HCT116 (cell line): ENCODE data around the gene ARMC3. TPM values are rescaled to one million over a fixed set of nuclear protein-coding genes. Genes with fewer than 3 reads are reported as not detected.

Experiments used
- ATAC-seq: fragments of 200-7000 bp; cut with Tn5 transposase; 2 replicates; pipeline ENCODE4 v1.9.1; 2020; ENCODE audit warnings: mild to moderate bottlenecking, moderate library complexity
- BruUV-seq: library from RNA; stranded (reverse); fragments of 400-500 nt; replicated peaks from 2 replicates; lab custom pipeline; 2021; lab: Mats Ljungman, UMichigan
- CTCF ChIA-PET: fragments of 300-600 bp; sonication (Branson Sonifier 250); formaldehyde crosslinking; loops from one replicate; lab custom pipeline; 2021; ENCODE audit warnings: antibody characterized with exemption; lab: Charles Lee
- POLR2A ChIA-PET: fragments of 300-600, 350-600 bp; sonication (Branson Sonifier 250); formaldehyde crosslinking; loops from one replicate; lab custom pipeline; 2021; ENCODE audit warnings: antibody characterized with exemption; lab: Charles Lee
- RAD21 ChIA-PET, 2 experiments: fragments of 300-600 bp; sonication (Branson Sonifier 250); formaldehyde crosslinking; loops; one replicate each; lab custom pipeline; 2023; ENCODE audit warnings: low total read pairs in 2 of 2; ENCODE audit not compliant: uncharacterized antibody in 2 of 2, unreplicated experiment in 2 of 2, low non-redundant PET in 1 of 2; lab: Charles Lee
- DNase-seq: peaks from one replicate; pipeline ENCODE4 v3.0.0-alpha.2; 2010; ENCODE audit warnings: low read depth, low spot score
- H2AFZ ChIP-seq: fragments of 200-600 bp; shearing (Covaris generic), sonication (generic); 2 replicates; pipeline ENCODE4 v1.6.1; 2017; ENCODE audit warnings: low read depth, mixed run types, mixed read lengths, antibody characterized with exemption, low read length; ENCODE audit not compliant: poor library complexity, severe bottlenecking
- H3K27ac ChIP-seq: 2 replicates; pipeline ENCODE4 v1.5.1; 2012; ENCODE audit warnings: low read depth, low read length
- H3K27me3 ChIP-seq: fragments of 200-600 bp; sonication (generic); 2 replicates; pipeline ENCODE4 v1.6.1; 2016; ENCODE audit warnings: mixed run types, low read length, mixed read lengths; ENCODE audit not compliant: insufficient read depth
- H3K36me3 ChIP-seq, 2 experiments: fragments of 200-500 bp in 1 of 2; fragments of 200-600 bp in 1 of 2; sonication (Bioruptor generic) in 1 of 2; sonication (generic) in 1 of 2; 2 replicates each; pipeline versions ENCODE4 v1.5.1 to v1.6.1; 2014 to 2016; ENCODE audit warnings: low read length in 2 of 2, inconsistent platforms in 1 of 2, mixed read lengths in 1 of 2, mixed run types in 1 of 2; ENCODE audit not compliant: insufficient read depth in 2 of 2, control insufficient read depth in 1 of 2
- H3K4me1 ChIP-seq, 2 experiments: fragments of 200-600 bp in 1 of 2; sonication (generic) in 1 of 2; 2 replicates each; pipeline versions ENCODE4 v1.5.1 to v1.6.1; 2012 to 2017; ENCODE audit warnings: low read length in 2 of 2, inconsistent platforms in 1 of 2, mild to moderate bottlenecking in 1 of 2, mixed read lengths in 1 of 2, mixed run types in 1 of 2, moderate library complexity in 1 of 2; ENCODE audit not compliant: insufficient read depth in 2 of 2, control insufficient read depth in 1 of 2
- H3K4me2 ChIP-seq: fragments of 200-600 bp; sonication (generic); 2 replicates; pipeline ENCODE4 v1.6.1; 2017; ENCODE audit warnings: mixed run types, low read length, mixed read lengths
- H3K4me3 ChIP-seq, 2 experiments: fragments of 200-600 bp in 1 of 2; sonication (generic) in 1 of 2; replicated peaks in 1 of 2; 2 replicates each; pipeline ENCODE4 v1.5.1; 2011 to 2016; ENCODE audit warnings: low read length in 2 of 2, control low read depth in 1 of 2, low read depth in 1 of 2, mild to moderate bottlenecking in 1 of 2, mixed read lengths in 1 of 2, mixed run types in 1 of 2
- H3K79me2 ChIP-seq: fragments of 200-600 bp; sonication (generic); 2 replicates; pipeline ENCODE4 v1.6.1; 2017; ENCODE audit warnings: mild to moderate bottlenecking, mixed run types, low read length, moderate library complexity, mixed read lengths; ENCODE audit not compliant: insufficient read depth
- H3K9ac ChIP-seq: fragments of 200-600 bp; sonication (generic); 2 replicates; pipeline ENCODE4 v1.6.1; 2016; ENCODE audit warnings: low read length, mixed read lengths
- H3K9me2 ChIP-seq: fragments of 200-600 bp; sonication (generic), shearing (Covaris generic); 2 replicates; pipeline ENCODE4 v1.6.1; 2017; ENCODE audit warnings: mixed run types, mild to moderate bottlenecking, moderate library complexity; ENCODE audit not compliant: insufficient read depth
- H3K9me3 ChIP-seq, 2 experiments: fragments of 200-500 bp in 1 of 2; fragments of 200-600 bp in 1 of 2; sonication (Bioruptor generic) in 1 of 2; sonication (generic) in 1 of 2; 2 replicates each; pipeline ENCODE4 v1.6.1; 2014 to 2017; ENCODE audit warnings: low read length in 2 of 2, mixed read lengths in 2 of 2, inconsistent platforms in 1 of 2, low read depth in 1 of 2, mild to moderate bottlenecking in 1 of 2, mixed run types in 1 of 2, moderate library complexity in 1 of 2; ENCODE audit not compliant: control insufficient read depth in 1 of 2, insufficient read depth in 1 of 2
- H4K20me1 ChIP-seq: fragments of 200-600 bp; sonication (generic), shearing (Covaris generic); 2 replicates; pipeline ENCODE4 v1.6.1; 2017; ENCODE audit warnings: mixed run types, mild to moderate bottlenecking, moderate library complexity; ENCODE audit not compliant: insufficient read depth
- ATF3 ChIP-seq: IDR thresholded peaks from 2 replicates; pipeline ENCODE4 v1.6.1; 2012
- CBX3 ChIP-seq: IDR thresholded peaks from 2 replicates; pipeline ENCODE4 v1.6.1; 2012; ENCODE audit warnings: low read depth
- CEBPB ChIP-seq: IDR thresholded peaks from 2 replicates; pipeline ENCODE4 v1.6.1; 2012; ENCODE audit warnings: low read depth
- EZH2 ChIP-seq: fragments of 200-600 bp; sonication (generic); IDR thresholded peaks from 2 replicates; pipeline ENCODE4 v1.6.1; 2017; ENCODE audit warnings: antibody characterized with exemption, mixed run types
- EZH2phosphoT487 ChIP-seq: fragments of 200-600 bp; IDR thresholded peaks from 2 replicates; pipeline ENCODE4 v1.6.1; 2018; ENCODE audit warnings: antibody characterized with exemption, borderline replicate concordance
- FOSL1 ChIP-seq: IDR thresholded peaks from 2 replicates; pipeline ENCODE4 v1.6.1; 2012; ENCODE audit warnings: low read depth
- JUND ChIP-seq: IDR thresholded peaks from 2 replicates; pipeline ENCODE4 v1.6.1; 2012
- MAX ChIP-seq: IDR thresholded peaks from 2 replicates; pipeline ENCODE4 v1.6.1; 2012
- POLR2AphosphoS5 ChIP-seq: IDR thresholded peaks from 2 replicates; pipeline ENCODE4 v1.6.1; 2011; ENCODE audit warnings: mild to moderate bottlenecking, low read depth, low read length, moderate library complexity
- RAD21 ChIP-seq: IDR thresholded peaks from 2 replicates; pipeline ENCODE4 v1.6.1; 2012; ENCODE audit warnings: low read depth, mild to moderate bottlenecking
- REST ChIP-seq: IDR thresholded peaks from 2 replicates; pipeline ENCODE4 v1.6.1; 2012; ENCODE audit warnings: low read depth
- SIN3A ChIP-seq: IDR thresholded peaks from 2 replicates; pipeline ENCODE4 v1.6.1; 2012; ENCODE audit warnings: low read depth
- SP1 ChIP-seq: IDR thresholded peaks from 2 replicates; pipeline ENCODE4 v1.6.1; 2012; ENCODE audit warnings: low read depth
- SRF ChIP-seq: IDR thresholded peaks from 2 replicates; pipeline ENCODE4 v1.6.1; 2012; ENCODE audit warnings: low read depth
- YY1 ChIP-seq: IDR thresholded peaks from 2 replicates; pipeline ENCODE4 v1.6.1; 2011; ENCODE audit warnings: low read length, low read depth, moderate library complexity, mild to moderate bottlenecking; ENCODE audit not compliant: insufficient replicate concordance; ENCODE audit errors: extremely low read depth
- ZBTB33 ChIP-seq: IDR thresholded peaks from 2 replicates; pipeline ENCODE4 v1.6.1; 2011; ENCODE audit warnings: mild to moderate bottlenecking, low read length, moderate library complexity; ENCODE audit not compliant: insufficient replicate concordance; ENCODE audit errors: extremely low read depth
- ZFX ChIP-seq: fragments of 450-650 bp; IDR thresholded peaks from 2 replicates; pipeline ENCODE4 v1.6.1; 2017
- ZNF274 ChIP-seq: fragments of 200-500 bp; sonication (Bioruptor generic); IDR thresholded peaks from 2 replicates; pipeline ENCODE4 v1.6.1; 2014; ENCODE audit warnings: mild to moderate bottlenecking, low read depth, low read length, inconsistent platforms
- intact Hi-C: fragments of 100-400 bp; cut with micrococcal nuclease; formaldehyde crosslinking; loops from 2 replicates; pipeline ENCODE4 v1.10.0; 2022
- total RNA-seq: library from RNA; stranded (reverse); gene quantifications from one replicate; pipeline ENCODE4 v1.2.1, GENCODE V29; 2021; ENCODE audit not compliant: unreplicated experiment

The ARMC3 gene
- total RNA-seq, 1 experiment from 2014 or later = 2.6 TPM

GRCh38 chr10:23058366-23058765, 130.5 kb downstream of the ARMC3 start:
- no TSS peak for BruUV-seq
- intact Hi-C loops = no loop called here
- no peak for ATAC-seq

More at GRCh38 chr10:23058366-23058765, 130.5 kb downstream of the ARMC3 start:
- no peak overlapping the region for H3K4me2 ChIP-seq
- H3K4me1 ChIP-seq = peaks cover 0 to under 1% of the 10 kb centered on the region in 2 experiments; a peak in 3 of 4 replicates
- no peak overlapping the region for H3K4me3 ChIP-seq
- no peaks in the 10 kb centered on the region for H3K9me2 ChIP-seq
- ChIA-PET POLR2A (no interaction called here), RAD21 (no interaction called here), CTCF (no interaction called here)
- H3K9me3 ChIP-seq = no peaks in the 10 kb centered on the region
- no peak overlapping the region for H3K27ac ChIP-seq
- no peaks in the 10 kb centered on the region for H3K36me3 ChIP-seq
- no peaks in the 10 kb centered on the region for H4K20me1 ChIP-seq
- no peak overlapping the region for H2AFZ ChIP-seq
- no peaks in the 10 kb centered on the region for H3K79me2 ChIP-seq
- H3K27me3 ChIP-seq = no peaks in the 10 kb centered on the region
- no peak overlapping the region for H3K9ac ChIP-seq
- TF ChIP-seq REST (no peak), MAX (no peak), SIN3A (no peak), ZBTB33 (no peak), CBX3 (no peak), ATF3 (no peak), POLR2AphosphoS5 (no peak), SRF (no peak), EZH2 (no peak), JUND (no peak), CEBPB (no peak), RAD21 (no peak), EZH2phosphoT487 (no peak), FOSL1 (no peak), ZNF274 (no peak), YY1 (no peak), ZFX (no peak), SP1 (no peak)
- DNase-seq = no peak
